Measurements from ENCODE around the gene SMIM32. TPM values are rescaled to one million over a fixed set of nuclear protein-coding genes. Genes with fewer than 3 reads are reported as not detected.

The SMIM32 gene
- polyA plus RNA-seq, 1 donor from 2014 or later, result 3.6 TPM

DNA sequence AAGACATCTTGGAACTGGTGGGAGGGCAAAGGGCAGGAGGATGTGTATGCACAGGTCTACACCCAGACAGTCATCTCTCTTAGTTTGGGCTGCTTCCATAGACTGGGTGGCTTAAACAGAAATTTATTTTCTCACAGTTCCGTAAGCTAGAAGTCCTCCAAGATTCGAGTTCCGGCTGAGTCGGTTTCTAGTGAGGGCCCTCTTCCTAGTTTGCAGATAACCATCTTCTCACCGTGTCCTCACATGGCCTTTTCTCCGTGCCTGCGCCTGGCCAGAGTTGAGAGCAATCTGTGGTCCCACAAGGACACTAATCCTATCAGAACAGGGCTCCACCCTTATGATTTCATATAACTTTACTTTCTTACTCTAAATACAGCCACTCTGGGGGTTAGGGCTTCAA lies 4.1 kb downstream of the SMIM32 start:
- H2AFZ ChIP-seq (ENCODE audit: low read depth, low read length), result no peak overlapping the region
- H3K36me3 ChIP-seq (ENCODE audit: insufficient read depth, low read length), result no peaks in the 10 kb centered on the region
- H3K4me3 ChIP-seq (ENCODE audit: low read length), result no peak overlapping the region
- H3F3A ChIP-seq (ENCODE audit: insufficient read depth, low read length, poor library complexity, severe bottlenecking), result no peaks in the 10 kb centered on the region
- H3K9me2 ChIP-seq (ENCODE audit: insufficient read depth, low read length), result no peaks in the 10 kb centered on the region
- H3K4me2 ChIP-seq (ENCODE audit: low read length), result no peak overlapping the region
- no peak overlapping the region for H3K9ac ChIP-seq (ENCODE audit: low read length)
- no peak overlapping the region for H3K27ac ChIP-seq (ENCODE audit: low read length)
- no peaks in the 10 kb centered on the region for H3K9me3 ChIP-seq (ENCODE audit: low read length)
- H3K27me3 ChIP-seq (ENCODE audit: insufficient read depth, low read depth, low read length), result peaks cover 44% of the 10 kb centered on the region
- no peaks in the 10 kb centered on the region for H4K20me1 ChIP-seq (ENCODE audit: insufficient read depth)
- TF ChIP-seq EP300 (conservative IDR thresholded peaks at IDR 0.05; ENCODE audit: poor library complexity, severe bottlenecking) (no peak), TAF1 (IDR thresholded peaks at IDR 0.05; ENCODE audit: low read depth) (no peak), POLR2AphosphoS5 (IDR thresholded peaks at IDR 0.05) (no peak), EZH2 (IDR thresholded peaks at IDR 0.05; ENCODE audit: borderline replicate concordance, insufficient read depth, low read length, poor library complexity, severe bottlenecking) (no peak), CTCF (IDR thresholded peaks at IDR 0.05; ENCODE audit: poor library complexity, severe bottlenecking) (no peak), RAD21 (conservative IDR thresholded peaks at IDR 0.05) (no peak), MXI1 (conservative IDR thresholded peaks at IDR 0.05; ENCODE audit: poor library complexity, severe bottlenecking) (no peak), SMC3 (conservative IDR thresholded peaks at IDR 0.05; ENCODE audit: poor library complexity) (no peak), REST (IDR thresholded peaks at IDR 0.05; ENCODE audit: borderline replicate concordance) (no peak)
- no peaks in the 10 kb centered on the region for H3K79me2 ChIP-seq (replicated peaks; ENCODE audit: insufficient read depth, low read length)

DNA sequence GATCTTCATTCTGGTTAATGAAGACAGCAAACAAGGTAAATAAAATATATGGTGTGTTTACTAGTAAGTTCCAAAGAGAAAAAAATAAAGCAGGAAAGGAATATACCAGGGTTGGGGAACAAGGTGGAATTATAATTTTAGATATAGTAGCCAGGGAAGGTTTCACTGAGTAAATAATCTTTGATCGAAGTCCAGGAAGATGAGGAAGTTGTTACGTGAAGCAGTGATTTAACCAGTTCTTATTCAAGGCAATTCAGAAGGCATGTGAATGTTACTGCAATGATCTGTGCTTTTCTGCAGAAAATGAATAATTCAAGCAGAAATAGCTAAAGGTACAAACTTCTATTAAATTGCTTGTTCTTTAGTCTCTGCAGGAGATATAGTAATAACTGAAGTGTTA lies 6.2 kb downstream of the SMIM32 start:
- H3K4me3 ChIP-seq (ENCODE audit: low read length), result no peak overlapping the region
- TF ChIP-seq POLR2AphosphoS5 (IDR thresholded peaks at IDR 0.05) (no peak), EP300 (conservative IDR thresholded peaks at IDR 0.05; ENCODE audit: poor library complexity, severe bottlenecking) (no peak), EZH2 (IDR thresholded peaks at IDR 0.05; ENCODE audit: borderline replicate concordance, insufficient read depth, low read length, poor library complexity, severe bottlenecking) (no peak), RAD21 (conservative IDR thresholded peaks at IDR 0.05) (no peak)

More for the DNA sequence above, 6.2 kb downstream of the SMIM32 start:
- H3F3A ChIP-seq (ENCODE audit: insufficient read depth, low read length, poor library complexity, severe bottlenecking), result no peaks in the 10 kb centered on the region
- H4K20me1 ChIP-seq (ENCODE audit: insufficient read depth), result no peaks in the 10 kb centered on the region
- H3K9me3 ChIP-seq (ENCODE audit: low read length), result no peaks in the 10 kb centered on the region
- no peak overlapping the region for H2AFZ ChIP-seq (ENCODE audit: low read depth, low read length)
- H3K79me2 ChIP-seq (replicated peaks; ENCODE audit: insufficient read depth, low read length), result no peaks in the 10 kb centered on the region
- H3K4me2 ChIP-seq (ENCODE audit: low read length), result no peak overlapping the region
- no peak overlapping the region for H3K27ac ChIP-seq (ENCODE audit: low read length)
- H3K27me3 ChIP-seq (ENCODE audit: insufficient read depth, low read depth, low read length), result peaks cover 24% of the 10 kb centered on the region
- H3K9ac ChIP-seq (ENCODE audit: low read length), result no peak overlapping the region
- no peaks in the 10 kb centered on the region for H3K36me3 ChIP-seq (ENCODE audit: insufficient read depth, low read length)
- no peaks in the 10 kb centered on the region for H3K9me2 ChIP-seq (ENCODE audit: insufficient read depth, low read length)
